ENCODE measurements around the gene RPS6KA4. TPM values are rescaled to one million over a fixed set of nuclear protein-coding genes. Genes with fewer than 3 reads are reported as not detected.
A peak's percentile ranks its signal among the peaks of the same experiment; 100 is the strongest.

RPS6KA4 gene
- total RNA-seq, 1 experiment from 2014 or later: 24.5 TPM

GRCh38 chr11:64419818-64420485 is 61.0 kb downstream of the RPS6KA4 start:
- Histone ChIP-seq H3K27ac (ENCODE audit: low read depth, low read length, poor library complexity, severe bottlenecking) (no peak overlapping the region), H3K36me3 (ENCODE audit: insufficient read depth, low read length, poor library complexity, severe bottlenecking) (no peaks in the 10 kb centered on the region), H3K4me3 (ENCODE audit: low read depth, low read length, poor library complexity, severe bottlenecking) (no peak overlapping the region), H3K4me1 (ENCODE audit: insufficient read depth, low read length, poor library complexity, severe bottlenecking) (no peaks in the 10 kb centered on the region), H3K27me3 (replicated peaks; ENCODE audit: insufficient read depth, low read depth, low read length, poor library complexity) (no peaks in the 10 kb centered on the region), H3K9me3 (ENCODE audit: low read depth, low read length, poor library complexity, severe bottlenecking) (peaks cover 5% of the 10 kb centered on the region)
- intact Hi-C loops (cut with micrococcal nuclease; ENCODE audit: unreplicated experiment): no loop called here
- POLR2A ChIA-PET (ENCODE audit: low non-redundant PET): no interaction called here
- BruUV-seq (replicated peaks): no TSS peak
- TF ChIP-seq CTCF (conservative IDR thresholded peaks at IDR 0.05; ENCODE audit: low read depth, low read length): no peak
- TF ChIP-seq EZH2 (IDR thresholded peaks at IDR 0.05; ENCODE audit: borderline replicate concordance, low read depth, low read length, poor library complexity, severe bottlenecking): no peak
- CTCF ChIA-PET: no interaction called here
- DNase-seq (ENCODE audit: low spot score): peak; percentile 79

Small RNAs within 50 kb of the gene (microRNA-seq; reads per million reads assigned to microRNA genes)
- gene MIR1237 (8.9 reads per million, percentile 28 among the genes with 10 or more reads in this experiment), gene MIR7155 (not detected)

Other genes starting within 250 kb of the RPS6KA4 start
- 28.7 and 32.6 TPM in 2 replicates for gene MACROD1, start 193.0 kb upstream of the RPS6KA4 start, total RNA-seq (2021)
- 565 and 577 TPM in 2 replicates for gene STIP1, start 173.0 kb upstream of the RPS6KA4 start, total RNA-seq (2021)
- 99.3 and 99.4 TPM in 2 replicates for gene FERMT3, start 152.4 kb upstream of the RPS6KA4 start, total RNA-seq (2021)
- gene TRPT1, start 133.0 kb upstream of the RPS6KA4 start, total RNA-seq (2021): 43.6 and 59.6 TPM in 2 replicates
- 72.4 and 73.8 TPM in 2 replicates for gene NUDT22, start 132.9 kb upstream of the RPS6KA4 start, total RNA-seq (2021)
- gene DNAJC4, start 128.6 kb upstream of the RPS6KA4 start, total RNA-seq (2021): 20.2 and 23.9 TPM in 2 replicates
- 93.3 and 108 TPM in 2 replicates for gene VEGFB, start 124.6 kb upstream of the RPS6KA4 start, total RNA-seq (2021)
- 57.5 and 63.1 TPM in 2 replicates for gene FKBP2, start 118.1 kb upstream of the RPS6KA4 start, total RNA-seq (2021)
- gene PPP1R14B, start 112.2 kb upstream of the RPS6KA4 start, total RNA-seq (2021): 378 and 402 TPM in 2 replicates
- gene PLCB3, start 107.6 kb upstream of the RPS6KA4 start, total RNA-seq (2021): 45.3 and 51.1 TPM in 2 replicates
- 48.4 and 62.2 TPM in 2 replicates for gene BAD, start 74.5 kb upstream of the RPS6KA4 start, total RNA-seq (2021)
- gene GPR137, start 73.3 kb upstream of the RPS6KA4 start, total RNA-seq (2021): 47.9 and 56.6 TPM in 2 replicates
- gene KCNK4, start 67.9 kb upstream of the RPS6KA4 start, total RNA-seq (2021): 0.26 TPM in 1 of 2 replicates, not detected in the other
- gene CATSPERZ, start 58.8 kb upstream of the RPS6KA4 start, total RNA-seq (2021): 1.4 TPM in 1 of 2 replicates, not detected in the other
- gene ESRRA, start 53.6 kb upstream of the RPS6KA4 start, total RNA-seq (2021): 56.2 and 63.8 TPM in 2 replicates
- gene TRMT112, start 41.6 kb upstream of the RPS6KA4 start, total RNA-seq (2021): 254 and 270 TPM in 2 replicates
- 206 and 221 TPM in 2 replicates for gene PRDX5, start 41.0 kb upstream of the RPS6KA4 start, total RNA-seq (2021)
- gene CCDC88B, start 19.0 kb upstream of the RPS6KA4 start, total RNA-seq (2021): 0.47 and 0.76 TPM in 2 replicates
- gene SLC22A11, start 196.8 kb downstream of the RPS6KA4 start, total RNA-seq (2021): not detected in 2 replicates
- gene SLC22A12, start 232.1 kb downstream of the RPS6KA4 start, total RNA-seq (2021): not detected in 2 replicates

Data from A673 (cell line).